Ureter (tissue), 1 donor: ENCODE measurements around the gene CEBPE. TPM values are rescaled to one million over a fixed set of nuclear protein-coding genes. Genes with fewer than 3 reads are reported as not detected.

Source experiments
- DNase-seq: peaks from one replicate; pipeline ENCODE4 v3.0.0-alpha.2; 2020; ENCODE audit warnings: low spot score
- total RNA-seq: library from RNA; stranded (reverse); gene quantifications from one replicate; pipeline ENCODE4 v1.2.4, GENCODE V29; 2023
- donor health status: DM: yes; HTN: yes; CAD: no.

The CEBPE gene
- total RNA-seq, 1 donor from 2014 or later, result not detected

DNA sequence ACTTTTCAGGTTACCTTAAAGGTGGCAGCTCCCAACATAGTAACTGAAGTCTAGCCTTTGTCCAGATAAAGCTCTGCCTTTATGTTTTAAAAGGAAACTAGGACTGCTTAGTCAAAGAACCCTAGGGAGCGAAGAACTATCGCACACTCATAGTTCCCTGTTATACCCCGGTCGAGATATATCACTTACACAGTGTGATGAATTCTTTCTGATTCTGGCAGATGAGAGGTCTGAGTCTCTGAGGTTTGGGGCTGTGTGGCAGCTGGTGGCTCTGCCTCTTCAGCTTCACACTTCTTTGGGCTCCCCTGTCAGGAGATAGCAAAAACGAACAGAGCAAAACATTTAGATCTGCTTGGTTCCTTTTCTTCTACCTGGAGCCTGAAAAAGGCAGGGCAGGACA, 41.1 kb downstream of the CEBPE start:
- no peak for DNase-seq

DNA sequence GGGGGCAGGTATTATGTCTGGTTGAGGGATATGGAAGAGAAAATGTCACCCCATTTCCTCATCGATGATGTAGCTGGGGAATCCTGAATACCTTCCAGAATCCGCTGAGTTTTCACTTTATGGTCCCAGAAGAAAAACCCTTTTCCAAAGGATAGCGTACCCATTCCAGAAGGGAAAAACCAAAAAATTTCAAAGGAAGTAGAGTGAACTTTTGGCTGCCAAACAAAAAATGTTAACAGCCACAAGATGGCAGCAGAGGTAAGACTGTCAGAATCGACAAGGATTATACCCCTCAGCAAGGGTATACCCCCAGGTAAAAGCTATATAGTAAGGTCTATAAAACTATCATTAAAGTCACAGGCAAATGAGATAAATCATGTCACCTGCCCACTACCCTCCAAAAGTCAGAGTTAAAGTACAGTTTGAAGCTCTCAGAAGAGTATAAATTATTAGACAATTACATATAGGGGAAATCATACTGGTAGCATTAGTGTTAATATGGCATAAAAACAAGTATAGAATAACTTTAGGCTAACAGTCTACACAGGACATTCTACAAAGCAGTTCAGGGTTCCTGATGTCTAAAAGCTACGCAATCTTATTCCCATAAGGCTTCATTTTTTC, 42.2 kb downstream of the CEBPE start:
- no peak for DNase-seq

DNA sequence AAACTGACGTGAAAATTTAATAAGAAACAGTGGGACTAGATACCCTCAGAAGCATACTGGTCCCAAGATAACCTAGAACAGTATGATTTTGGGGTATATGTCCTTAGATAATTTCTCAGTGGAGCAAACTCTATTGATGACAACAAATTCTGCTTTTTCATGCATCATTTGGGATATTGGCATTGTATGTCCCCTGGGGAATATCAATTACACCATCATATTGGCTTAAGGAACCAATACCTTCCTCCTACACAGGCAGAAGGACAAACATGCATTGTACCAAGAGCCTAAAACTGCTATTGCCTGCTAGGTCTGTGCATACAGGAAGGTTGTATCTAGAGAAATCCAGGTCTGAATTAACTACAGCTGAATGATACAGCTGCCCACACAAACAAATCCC, 44.1 kb downstream of the CEBPE start:
- no peak for DNase-seq

DNA sequence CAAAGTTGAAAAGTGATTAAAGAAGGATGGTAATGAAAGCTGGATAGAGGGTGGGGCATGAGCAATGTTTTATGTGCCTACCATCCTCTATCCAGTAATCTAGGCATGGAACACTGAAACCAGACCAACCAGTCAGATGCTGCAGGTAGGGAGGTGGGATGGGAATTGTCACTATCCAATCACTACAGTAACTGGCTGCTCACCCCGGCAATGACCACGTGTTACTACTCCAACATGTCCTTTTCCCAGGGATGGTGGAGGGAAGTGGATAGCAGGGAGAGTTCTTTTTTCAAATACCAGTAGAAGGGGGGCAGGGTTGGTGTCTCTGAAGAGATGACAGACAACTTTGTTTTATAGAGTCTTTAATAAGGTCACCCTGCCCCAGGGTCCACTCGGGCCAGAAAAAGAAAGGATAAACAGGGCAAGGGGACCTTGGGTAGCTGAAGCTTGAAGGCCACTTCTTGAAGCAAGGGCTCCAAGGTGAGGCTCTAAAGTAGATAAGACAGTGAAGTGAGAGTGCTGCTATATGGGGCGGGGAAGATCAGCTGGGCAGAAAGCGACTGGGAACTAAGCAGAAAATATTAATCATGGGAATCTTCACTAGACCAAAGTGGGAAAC, 47.0 kb downstream of the CEBPE start:
- no peak for DNase-seq

DNA sequence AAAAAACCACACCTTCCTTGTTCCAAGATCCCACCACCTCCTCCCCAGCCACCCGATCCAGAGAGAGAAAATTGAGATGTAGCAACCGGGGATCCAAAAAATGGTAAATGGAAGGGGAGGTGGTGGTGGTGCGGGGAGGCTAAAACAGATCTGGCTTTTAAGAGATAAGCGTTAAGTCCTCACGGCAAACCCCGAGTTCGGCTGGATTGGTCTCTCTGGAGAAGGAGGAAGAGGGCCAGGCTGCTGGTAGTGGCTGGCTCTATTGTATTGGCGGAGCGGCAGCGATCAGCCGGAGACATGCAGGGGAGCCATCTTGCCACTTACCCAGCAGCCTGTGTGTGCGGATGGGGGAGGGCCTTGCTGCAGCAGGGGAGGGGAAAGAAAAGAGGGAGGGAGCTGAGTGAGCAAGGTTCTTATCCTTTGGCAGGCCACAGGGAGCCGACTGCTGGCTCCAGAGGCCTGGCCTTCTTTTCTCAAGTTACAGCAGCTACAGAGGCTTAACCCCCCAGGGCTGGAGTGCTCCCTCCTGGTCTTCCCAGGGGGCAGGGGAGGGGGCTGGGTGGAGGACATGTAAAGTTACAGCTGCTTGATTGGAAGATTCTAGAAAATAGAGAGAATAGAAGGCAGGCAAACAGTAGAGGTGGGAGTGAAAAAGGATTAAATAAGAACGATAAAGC, 47.7 kb downstream of the CEBPE start:
- DNase-seq, result peak; percentile 88

DNA sequence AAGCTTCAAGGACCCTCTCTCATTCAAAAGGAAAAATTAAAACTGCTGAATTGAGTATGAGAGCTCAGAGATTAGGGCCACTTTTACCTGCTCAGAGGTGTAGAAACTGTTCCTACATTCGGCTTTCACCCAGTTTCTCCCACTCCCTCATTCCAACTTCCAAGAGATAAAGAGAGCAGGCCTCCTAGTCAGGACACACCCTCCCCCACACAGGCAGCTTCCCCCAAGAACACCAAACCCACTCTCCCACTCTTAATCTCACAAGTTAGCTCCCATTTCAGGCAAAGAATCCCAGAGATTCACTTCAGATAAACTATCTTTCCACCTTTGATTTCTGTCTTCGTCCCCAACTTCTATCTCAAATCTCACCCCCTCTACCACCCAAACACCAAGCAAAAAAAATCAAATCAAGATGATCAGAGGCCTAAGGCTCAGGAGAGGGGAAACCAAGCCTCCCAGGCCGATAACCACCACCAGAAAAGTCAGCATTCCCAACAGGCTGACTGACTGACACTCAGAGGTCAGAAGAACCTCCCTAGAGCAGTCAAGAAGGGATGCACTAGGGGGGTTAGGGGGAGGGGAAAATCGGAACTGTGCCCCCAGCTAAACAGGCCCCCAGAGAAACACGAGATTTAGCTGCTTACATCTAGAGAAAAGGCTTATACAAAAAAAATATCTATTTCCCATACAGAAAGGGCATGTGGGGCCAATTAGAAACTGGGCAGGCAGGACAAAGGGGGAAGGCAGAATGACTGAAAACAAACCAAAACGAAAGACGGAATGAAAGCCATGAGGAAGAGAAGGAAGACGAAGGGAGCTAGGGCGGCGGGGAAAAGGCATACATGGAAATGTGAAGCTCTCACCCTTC, 48.6 kb downstream of the CEBPE start:
- no peak for DNase-seq

DNA sequence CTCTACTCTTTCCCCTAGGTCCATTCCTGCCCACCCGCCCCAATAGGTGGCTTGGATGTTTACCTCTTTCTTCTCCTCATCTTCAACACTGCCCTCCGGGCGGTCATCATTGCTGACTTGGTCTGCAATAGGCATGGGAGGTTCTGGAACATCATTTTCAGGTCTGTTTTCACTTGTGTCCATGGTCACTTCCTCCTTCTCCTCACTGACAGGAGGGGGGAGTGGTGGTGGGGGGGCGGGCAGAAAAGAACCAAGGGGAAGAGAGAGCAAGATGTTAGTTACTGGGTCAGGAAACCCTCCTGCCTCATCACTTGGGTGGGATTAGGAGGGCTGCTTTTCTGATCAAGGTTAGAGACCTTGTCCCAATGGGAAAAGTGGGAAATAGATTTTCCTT, 49.6 kb downstream of the CEBPE start:
- no peak for DNase-seq

DNA sequence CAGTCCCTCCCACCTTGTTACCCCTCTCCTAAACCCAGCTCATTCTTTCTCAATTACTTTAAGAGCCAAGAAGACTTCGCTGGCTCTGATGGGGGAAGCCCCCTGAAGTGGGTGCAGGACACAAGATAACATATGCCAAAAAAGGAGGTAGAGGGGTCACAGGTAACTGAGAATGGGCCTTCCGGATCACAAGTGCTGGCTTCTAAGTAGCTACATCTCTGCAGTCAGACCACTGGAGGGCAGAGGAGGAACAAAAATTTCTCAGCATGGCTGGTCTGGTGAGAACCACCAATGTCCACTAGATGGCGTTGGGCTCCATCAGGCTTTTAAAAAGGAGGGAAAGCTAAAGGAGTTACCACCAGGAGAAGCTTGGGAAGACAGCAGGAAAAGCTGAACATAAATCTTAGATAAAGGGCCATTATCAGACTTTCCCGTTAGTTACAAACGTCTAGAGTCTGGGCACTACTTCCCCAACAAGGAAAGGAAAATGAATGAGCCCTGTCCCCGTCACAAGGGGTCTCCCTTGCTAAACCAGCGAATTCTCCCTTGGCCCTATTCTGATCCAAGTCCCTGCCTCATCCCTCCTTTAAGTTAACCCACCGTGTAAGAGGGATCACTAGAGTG, 50.2 kb downstream of the CEBPE start:
- DNase-seq, result peak; percentile 87

DNA sequence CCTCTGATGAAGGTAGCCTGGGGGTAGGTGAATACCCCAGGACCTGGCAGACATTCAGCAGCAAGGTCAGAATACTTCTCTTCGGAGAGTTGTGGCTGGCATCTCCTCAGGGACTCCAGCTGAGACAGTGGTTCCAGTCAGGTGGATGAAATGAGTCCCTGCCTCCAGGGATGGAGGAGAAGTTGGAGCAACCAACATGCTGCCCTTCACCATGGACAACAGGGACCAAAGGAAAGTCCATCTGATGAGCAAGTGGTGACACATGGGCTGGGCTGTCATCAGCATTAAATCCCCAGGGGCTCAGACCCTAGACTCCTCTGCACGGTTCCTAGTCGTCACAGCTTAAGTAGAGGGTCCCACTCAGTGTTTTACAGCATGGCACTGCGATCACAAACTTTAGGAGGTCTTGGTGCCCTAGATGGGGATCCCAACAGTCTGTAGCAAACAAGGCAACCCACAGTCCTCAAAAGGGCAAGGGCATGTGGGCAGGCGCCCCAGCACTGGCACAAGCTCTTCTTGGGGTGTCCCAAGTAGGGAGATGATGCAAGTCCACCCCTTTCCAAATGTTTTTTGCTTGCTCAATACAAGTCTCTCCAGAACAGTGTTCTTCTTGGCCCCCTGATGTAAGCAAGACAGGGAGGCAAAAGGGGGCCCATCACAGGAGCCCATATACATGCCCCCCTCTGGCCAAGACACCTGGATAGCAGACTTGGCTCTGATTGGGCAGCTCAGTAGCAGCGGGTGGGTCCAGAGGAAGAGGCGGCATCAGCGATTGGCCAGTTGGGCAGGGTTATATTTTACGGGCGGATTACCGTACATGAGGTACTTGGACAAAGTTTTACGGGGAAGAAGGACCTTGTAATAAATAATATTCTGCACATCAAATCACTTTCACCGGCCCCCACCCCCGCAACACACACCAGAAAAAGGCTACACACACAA, 50.9 kb downstream of the CEBPE start:
- DNase-seq, result no peak

Other genes starting within 250 kb of the CEBPE start
- 128 TPM for gene LRP10, start 247.5 kb downstream of the CEBPE start, total RNA-seq
- 0.18 TPM for gene REM2, start 236.0 kb downstream of the CEBPE start, total RNA-seq
- 84.4 TPM for gene RBM23, start 200.1 kb downstream of the CEBPE start, total RNA-seq
- 80.9 TPM for gene PRMT5, start 189.9 kb downstream of the CEBPE start, total RNA-seq
- gene HAUS4, start 162.2 kb downstream of the CEBPE start, total RNA-seq, result 29.2 TPM
- gene AJUBA, start 136.7 kb downstream of the CEBPE start, total RNA-seq, result 39.9 TPM
- gene C14orf93, start 109.1 kb downstream of the CEBPE start, total RNA-seq, result 10.8 TPM
- 67.6 TPM for gene PSMB5, start 84.4 kb downstream of the CEBPE start, total RNA-seq
- not detected for gene PSMB11, start 77.0 kb downstream of the CEBPE start, total RNA-seq
- 3.7 TPM for gene CDH24, start 61.7 kb downstream of the CEBPE start, total RNA-seq
- 229 TPM for gene ACIN1, start 24.1 kb downstream of the CEBPE start, total RNA-seq
- 40.2 TPM for gene C14orf119, start 23.8 kb downstream of the CEBPE start, total RNA-seq
- not detected for gene CIROP, start 14.3 kb downstream of the CEBPE start, total RNA-seq
- 58.5 TPM for gene SLC7A8, start 64.4 kb upstream of the CEBPE start, total RNA-seq
- gene RNF212B, start 118.7 kb upstream of the CEBPE start, total RNA-seq, result not detected
- gene HOMEZ, start 166.9 kb upstream of the CEBPE start, total RNA-seq, result 32.7 TPM
- gene PPP1R3E, start 183.6 kb upstream of the CEBPE start, total RNA-seq, result 28.2 TPM
- gene BCL2L2, start 187.6 kb upstream of the CEBPE start, total RNA-seq, result 51.1 TPM
- gene PABPN1, start 202.2 kb upstream of the CEBPE start, total RNA-seq, result 178 TPM
- gene SLC22A17, start 233.6 kb upstream of the CEBPE start, total RNA-seq, result 35.3 TPM
- gene EFS, start 245.9 kb upstream of the CEBPE start, total RNA-seq, result 25.7 TPM